ENCODE measurements around the gene FNBP1. TPM values are rescaled to one million over a fixed set of nuclear protein-coding genes. Genes with fewer than 3 reads are reported as not detected.

Gene FNBP1
- total RNA-seq, 1 experiment from 2014 or later, result 43.6 TPM

DNA sequence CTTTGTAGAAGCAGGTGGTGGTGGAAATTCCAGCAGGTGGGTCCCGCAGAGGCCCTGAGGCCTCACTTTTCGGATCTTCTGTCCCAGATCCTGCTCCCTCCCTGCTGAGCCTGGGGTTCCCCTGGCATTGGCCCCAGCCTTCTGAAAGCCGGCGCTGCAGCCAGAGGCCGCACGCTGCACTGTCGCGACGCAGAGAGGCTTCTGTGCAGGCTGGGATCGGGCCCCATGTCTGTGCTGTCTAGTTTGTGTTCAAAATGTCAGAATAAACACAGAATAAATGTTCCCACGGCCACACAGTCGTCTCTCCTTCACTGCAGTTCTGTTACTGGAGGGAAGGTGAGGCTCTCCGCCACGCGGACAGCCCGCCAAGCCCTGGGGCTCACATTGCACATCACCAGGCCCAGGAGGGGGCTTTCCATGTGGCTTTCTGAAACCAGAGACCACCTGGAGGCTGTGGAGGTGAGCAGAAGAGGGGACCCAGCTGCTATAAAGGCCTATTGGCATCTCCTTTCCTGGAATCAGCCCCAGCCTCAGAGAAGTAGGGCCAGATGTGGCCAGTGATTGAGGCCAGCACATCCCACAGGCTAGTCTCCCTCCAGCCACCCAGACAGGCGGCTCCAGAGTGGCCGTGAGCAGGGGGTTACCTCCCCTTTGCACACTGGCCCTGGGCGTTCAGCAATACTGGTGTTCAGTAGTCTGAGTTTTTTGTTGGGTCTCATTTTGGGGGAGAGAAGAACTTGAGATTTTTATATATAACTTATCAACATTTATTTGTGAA is 161.3 kb downstream of the FNBP1 start:
- Mint-ChIP-seq H3K9me3 (no peaks in the 10 kb centered on the region), H3K27me3 (ENCODE audit: low read depth) (no peaks in the 10 kb centered on the region), H3K4me3 (no peak overlapping the region), H3K36me3 (no peaks in the 10 kb centered on the region), H3K4me1 (peaks cover 25% of the 10 kb centered on the region), H3K27ac (no peak overlapping the region; the same call in 1 of the 2 replicates)
- POLR2A ChIA-PET, result interaction anchor here (1.3 kb wide), 1 partner anchor 14 kb away, joined by 3 read pairs; no protein-coding TSS in a partner anchor
- DNase-seq (ENCODE audit: low spot score), result no peak
- no peak for TF ChIP-seq TEAD1 (CRISPR knock-in tag; IDR thresholded peaks at IDR 0.05)
- TF ChIP-seq, protein P1, sequence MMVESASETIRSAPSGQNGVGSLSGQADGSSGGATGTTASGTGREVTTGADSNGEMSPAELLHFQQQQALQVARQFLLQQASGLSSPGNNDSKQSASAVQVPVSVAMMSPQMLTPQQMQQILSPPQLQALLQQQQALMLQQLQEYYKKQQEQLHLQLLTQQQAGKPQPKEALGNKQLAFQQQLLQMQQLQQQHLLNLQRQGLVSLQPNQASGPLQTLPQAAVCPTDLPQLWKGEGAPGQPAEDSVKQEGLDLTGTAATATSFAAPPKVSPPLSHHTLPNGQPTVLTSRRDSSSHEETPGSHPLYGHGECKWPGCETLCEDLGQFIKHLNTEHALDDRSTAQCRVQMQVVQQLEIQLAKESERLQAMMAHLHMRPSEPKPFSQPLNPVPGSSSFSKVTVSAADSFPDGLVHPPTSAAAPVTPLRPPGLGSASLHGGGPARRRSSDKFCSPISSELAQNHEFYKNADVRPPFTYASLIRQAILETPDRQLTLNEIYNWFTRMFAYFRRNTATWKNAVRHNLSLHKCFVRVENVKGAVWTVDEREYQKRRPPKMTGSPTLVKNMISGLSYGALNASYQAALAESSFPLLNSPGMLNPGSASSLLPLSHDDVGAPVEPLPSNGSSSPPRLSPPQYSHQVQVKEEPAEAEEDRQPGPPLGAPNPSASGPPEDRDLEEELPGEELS (CRISPR knock-in tag; IDR thresholded peaks at IDR 0.05), result no peak
- no peak for TF ChIP-seq MYBL2 (CRISPR knock-in tag; IDR thresholded peaks at IDR 0.05)
- TF ChIP-seq, protein P2, sequence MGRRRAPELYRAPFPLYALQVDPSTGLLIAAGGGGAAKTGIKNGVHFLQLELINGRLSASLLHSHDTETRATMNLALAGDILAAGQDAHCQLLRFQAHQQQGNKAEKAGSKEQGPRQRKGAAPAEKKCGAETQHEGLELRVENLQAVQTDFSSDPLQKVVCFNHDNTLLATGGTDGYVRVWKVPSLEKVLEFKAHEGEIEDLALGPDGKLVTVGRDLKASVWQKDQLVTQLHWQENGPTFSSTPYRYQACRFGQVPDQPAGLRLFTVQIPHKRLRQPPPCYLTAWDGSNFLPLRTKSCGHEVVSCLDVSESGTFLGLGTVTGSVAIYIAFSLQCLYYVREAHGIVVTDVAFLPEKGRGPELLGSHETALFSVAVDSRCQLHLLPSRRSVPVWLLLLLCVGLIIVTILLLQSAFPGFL (CRISPR knock-in tag; IDR thresholded peaks at IDR 0.05; ENCODE audit: borderline replicate concordance), result no peak
- TF ChIP-seq, protein P3, sequence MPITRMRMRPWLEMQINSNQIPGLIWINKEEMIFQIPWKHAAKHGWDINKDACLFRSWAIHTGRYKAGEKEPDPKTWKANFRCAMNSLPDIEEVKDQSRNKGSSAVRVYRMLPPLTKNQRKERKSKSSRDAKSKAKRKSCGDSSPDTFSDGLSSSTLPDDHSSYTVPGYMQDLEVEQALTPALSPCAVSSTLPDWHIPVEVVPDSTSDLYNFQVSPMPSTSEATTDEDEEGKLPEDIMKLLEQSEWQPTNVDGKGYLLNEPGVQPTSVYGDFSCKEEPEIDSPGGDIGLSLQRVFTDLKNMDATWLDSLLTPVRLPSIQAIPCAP (CRISPR knock-in tag; IDR thresholded peaks at IDR 0.05), result no peak
- TF ChIP-seq ZNF121 (CRISPR knock-in tag; IDR thresholded peaks at IDR 0.05), result no peak
- TF ChIP-seq, protein P4, sequence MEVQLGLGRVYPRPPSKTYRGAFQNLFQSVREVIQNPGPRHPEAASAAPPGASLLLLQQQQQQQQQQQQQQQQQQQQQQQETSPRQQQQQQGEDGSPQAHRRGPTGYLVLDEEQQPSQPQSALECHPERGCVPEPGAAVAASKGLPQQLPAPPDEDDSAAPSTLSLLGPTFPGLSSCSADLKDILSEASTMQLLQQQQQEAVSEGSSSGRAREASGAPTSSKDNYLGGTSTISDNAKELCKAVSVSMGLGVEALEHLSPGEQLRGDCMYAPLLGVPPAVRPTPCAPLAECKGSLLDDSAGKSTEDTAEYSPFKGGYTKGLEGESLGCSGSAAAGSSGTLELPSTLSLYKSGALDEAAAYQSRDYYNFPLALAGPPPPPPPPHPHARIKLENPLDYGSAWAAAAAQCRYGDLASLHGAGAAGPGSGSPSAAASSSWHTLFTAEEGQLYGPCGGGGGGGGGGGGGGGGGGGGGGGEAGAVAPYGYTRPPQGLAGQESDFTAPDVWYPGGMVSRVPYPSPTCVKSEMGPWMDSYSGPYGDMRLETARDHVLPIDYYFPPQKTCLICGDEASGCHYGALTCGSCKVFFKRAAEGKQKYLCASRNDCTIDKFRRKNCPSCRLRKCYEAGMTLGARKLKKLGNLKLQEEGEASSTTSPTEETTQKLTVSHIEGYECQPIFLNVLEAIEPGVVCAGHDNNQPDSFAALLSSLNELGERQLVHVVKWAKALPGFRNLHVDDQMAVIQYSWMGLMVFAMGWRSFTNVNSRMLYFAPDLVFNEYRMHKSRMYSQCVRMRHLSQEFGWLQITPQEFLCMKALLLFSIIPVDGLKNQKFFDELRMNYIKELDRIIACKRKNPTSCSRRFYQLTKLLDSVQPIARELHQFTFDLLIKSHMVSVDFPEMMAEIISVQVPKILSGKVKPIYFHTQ (CRISPR knock-in tag; IDR thresholded peaks at IDR 0.05), result no peak
- TF ChIP-seq NR3C1 (CRISPR knock-in tag; conservative IDR thresholded peaks at IDR 0.05; ENCODE audit: low read depth), result no peak
- TF ChIP-seq ZNF423 (CRISPR knock-in tag; IDR thresholded peaks at IDR 0.05), result no peak
- no peak for TF ChIP-seq ATF1 (CRISPR knock-in tag; IDR thresholded peaks at IDR 0.05)
- TF ChIP-seq, protein P5, sequence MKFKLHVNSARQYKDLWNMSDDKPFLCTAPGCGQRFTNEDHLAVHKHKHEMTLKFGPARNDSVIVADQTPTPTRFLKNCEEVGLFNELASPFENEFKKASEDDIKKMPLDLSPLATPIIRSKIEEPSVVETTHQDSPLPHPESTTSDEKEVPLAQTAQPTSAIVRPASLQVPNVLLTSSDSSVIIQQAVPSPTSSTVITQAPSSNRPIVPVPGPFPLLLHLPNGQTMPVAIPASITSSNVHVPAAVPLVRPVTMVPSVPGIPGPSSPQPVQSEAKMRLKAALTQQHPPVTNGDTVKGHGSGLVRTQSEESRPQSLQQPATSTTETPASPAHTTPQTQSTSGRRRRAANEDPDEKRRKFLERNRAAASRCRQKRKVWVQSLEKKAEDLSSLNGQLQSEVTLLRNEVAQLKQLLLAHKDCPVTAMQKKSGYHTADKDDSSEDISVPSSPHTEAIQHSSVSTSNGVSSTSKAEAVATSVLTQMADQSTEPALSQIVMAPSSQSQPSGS (CRISPR knock-in tag; IDR thresholded peaks at IDR 0.05; ENCODE audit: borderline replicate concordance, low read depth), result no peak
- TF ChIP-seq, protein P6, sequence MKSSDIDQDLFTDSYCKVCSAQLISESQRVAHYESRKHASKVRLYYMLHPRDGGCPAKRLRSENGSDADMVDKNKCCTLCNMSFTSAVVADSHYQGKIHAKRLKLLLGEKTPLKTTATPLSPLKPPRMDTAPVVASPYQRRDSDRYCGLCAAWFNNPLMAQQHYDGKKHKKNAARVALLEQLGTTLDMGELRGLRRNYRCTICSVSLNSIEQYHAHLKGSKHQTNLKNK (CRISPR knock-in tag; IDR thresholded peaks at IDR 0.05), result no peak
- TF ChIP-seq ZNF263 (CRISPR knock-in tag; IDR thresholded peaks at IDR 0.05; ENCODE audit: low read depth), result no peak
- TF ChIP-seq JAZF1 (CRISPR knock-in tag; IDR thresholded peaks at IDR 0.05), result no peak
- no peak for TF ChIP-seq TP53 (CRISPR knock-in tag; IDR thresholded peaks at IDR 0.05)
- ATAC-seq, result no peak
- CTCF ChIA-PET, result no interaction called here
